GM12865 (cell line): ENCODE results near the gene STX10.

Experiments used
- DNase-seq: peaks from one replicate; pipeline ENCODE4 v3.0.0; 2010; ENCODE audit warnings: low read depth
- H3K4me3 ChIP-seq: 2 replicates; pipeline ENCODE4 v1.5.1; 2011; ENCODE audit warnings: mild to moderate bottlenecking, low read depth, low read length, control low read depth
- TF ChIP-seq, protein P1 (sequence below): IDR thresholded peaks from 2 replicates; pipeline ENCODE4 v1.5.1; 2011; ENCODE audit warnings: low read length, control low read depth, low read depth, inconsistent platforms; ENCODE audit not compliant: insufficient read depth; ENCODE audit errors: missing control alignments

The STX10 gene

DNA sequence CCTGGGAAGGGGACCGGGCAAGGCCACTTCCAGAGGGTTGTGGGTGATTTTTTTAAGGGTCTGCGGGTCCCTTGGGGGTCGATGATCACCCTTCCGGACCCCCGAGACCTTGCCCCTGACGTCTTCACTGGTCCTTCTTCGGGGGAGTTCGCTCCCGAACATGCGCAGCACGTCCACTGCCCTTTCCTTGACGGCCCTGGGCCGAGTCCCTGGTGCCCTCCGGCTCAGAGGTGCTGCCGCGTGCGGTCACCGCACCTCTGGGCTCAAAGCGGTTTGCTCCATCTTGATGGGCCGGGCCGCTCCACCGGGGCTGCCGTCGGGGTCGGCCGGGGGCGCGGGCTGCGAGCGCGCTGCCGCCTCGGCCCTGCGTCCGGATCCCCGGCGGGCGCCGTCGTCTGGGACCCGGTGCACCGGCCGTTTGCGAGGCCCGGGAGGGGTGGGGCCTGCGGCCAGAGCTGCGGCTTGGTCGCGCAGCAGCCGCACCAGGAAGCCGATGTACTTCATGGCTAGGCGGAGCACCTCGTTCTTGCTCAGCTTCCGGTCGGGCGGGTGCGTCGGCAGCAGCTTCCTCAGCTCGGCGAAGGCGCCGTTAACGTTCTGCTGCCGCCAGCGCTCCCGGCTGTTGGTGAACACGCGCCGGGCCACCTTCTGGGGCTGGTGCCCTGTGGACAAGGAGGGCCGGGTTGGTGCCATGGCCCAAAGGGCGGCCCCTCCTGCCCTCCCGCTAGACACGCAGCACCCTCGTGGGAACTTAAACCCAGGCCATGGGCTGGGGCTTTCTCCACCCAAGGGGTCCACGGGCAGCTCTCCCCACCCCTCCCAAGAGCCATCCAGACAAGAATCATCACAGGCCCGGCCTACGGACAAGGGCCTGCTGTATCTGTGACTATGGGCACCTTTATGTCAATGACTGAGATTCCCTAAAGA, 50.8 kb downstream of the STX10 start:
- H3K4me3 ChIP-seq, result peak overlapping the region; percentile 43
- peak; percentile 88 for DNase-seq

DNA sequence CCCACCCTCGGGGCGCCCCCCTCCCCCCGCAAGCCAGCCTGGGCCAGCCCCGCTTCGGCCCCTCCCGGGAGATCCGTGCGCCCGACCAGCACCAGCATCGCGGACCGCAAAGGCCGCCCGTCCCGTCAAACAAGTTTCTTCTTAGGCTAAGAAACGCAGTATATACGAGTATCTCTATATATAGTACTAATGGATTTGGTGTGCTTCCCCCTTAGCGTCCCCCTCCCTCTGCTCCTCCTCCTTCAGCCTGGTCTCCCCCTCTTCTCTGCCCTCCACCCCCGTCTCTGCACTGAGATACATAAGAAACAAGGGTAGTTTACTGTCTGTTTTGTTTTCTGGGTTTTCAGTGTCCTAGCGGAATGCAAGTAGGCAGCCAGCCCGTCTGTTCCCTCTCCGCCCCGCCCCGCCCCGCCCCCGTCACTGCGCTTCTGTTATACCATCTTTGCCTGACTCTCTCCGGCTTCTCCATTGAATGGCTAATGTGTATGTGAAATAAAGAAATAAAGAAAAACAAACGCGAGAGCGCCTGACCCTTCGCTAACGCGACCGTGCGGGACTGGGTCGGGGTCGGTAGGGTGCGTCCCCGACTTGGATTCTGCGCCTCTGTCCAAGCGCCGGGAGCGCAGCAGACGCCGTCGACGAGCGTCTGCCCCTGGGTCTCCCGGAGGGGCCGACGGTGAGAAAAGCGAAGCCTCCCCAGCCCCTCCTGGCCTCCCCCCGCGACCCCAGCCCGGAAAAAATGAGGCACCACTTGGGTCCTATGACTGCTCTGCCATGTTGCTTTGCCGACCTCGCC, 51.7 kb downstream of the STX10 start:
- TF ChIP-seq, protein P1, sequence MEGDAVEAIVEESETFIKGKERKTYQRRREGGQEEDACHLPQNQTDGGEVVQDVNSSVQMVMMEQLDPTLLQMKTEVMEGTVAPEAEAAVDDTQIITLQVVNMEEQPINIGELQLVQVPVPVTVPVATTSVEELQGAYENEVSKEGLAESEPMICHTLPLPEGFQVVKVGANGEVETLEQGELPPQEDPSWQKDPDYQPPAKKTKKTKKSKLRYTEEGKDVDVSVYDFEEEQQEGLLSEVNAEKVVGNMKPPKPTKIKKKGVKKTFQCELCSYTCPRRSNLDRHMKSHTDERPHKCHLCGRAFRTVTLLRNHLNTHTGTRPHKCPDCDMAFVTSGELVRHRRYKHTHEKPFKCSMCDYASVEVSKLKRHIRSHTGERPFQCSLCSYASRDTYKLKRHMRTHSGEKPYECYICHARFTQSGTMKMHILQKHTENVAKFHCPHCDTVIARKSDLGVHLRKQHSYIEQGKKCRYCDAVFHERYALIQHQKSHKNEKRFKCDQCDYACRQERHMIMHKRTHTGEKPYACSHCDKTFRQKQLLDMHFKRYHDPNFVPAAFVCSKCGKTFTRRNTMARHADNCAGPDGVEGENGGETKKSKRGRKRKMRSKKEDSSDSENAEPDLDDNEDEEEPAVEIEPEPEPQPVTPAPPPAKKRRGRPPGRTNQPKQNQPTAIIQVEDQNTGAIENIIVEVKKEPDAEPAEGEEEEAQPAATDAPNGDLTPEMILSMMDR, result no peak
- peak overlapping the region; percentile 43; the same call in 1 of the 2 replicates for H3K4me3 ChIP-seq
- DNase-seq, result no peak

More for the DNA sequence above, 50.8 kb downstream of the STX10 start:
- TF ChIP-seq, protein P1, result no peak

DNA sequence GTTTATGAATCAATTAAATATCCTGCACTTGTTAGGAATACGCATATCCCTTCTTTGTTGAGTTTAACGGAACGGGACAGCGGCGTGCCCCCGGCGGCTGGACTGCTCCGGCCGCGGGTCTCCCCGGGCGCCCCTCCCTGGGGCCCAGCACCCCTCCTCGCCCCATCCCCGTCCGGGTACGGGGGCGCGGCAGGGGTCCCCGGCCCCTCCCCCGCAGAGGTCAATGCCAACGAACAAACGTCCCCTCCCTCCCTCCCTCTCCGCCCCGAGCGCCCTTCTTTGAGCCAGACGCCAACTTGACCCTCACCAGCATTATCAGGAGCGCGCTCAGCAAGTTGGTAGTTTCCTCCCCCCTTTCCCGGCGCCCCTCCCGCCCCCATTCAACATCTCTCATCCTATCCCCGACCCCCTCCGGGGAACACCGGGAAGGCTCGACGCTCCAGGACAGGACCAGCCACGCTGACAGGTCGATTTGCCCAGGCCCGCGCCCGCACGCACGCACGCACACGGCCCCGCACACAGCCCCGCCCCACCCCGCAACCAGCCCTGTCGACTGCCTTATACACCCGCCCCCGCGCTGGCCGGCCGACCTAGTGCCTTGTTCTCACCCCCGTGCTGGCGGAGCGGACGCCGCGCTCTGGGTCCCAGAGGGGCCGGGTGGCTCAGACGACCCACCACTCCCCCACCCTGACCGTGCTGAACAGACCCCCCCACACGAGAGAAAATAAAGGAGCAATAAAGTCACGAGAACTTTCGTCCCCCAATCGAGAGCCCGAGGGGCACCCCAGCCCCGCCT, 52.5 kb downstream of the STX10 start:
- TF ChIP-seq, protein P1, result no peak
- no peak for DNase-seq
- no peak overlapping the region for H3K4me3 ChIP-seq

DNA sequence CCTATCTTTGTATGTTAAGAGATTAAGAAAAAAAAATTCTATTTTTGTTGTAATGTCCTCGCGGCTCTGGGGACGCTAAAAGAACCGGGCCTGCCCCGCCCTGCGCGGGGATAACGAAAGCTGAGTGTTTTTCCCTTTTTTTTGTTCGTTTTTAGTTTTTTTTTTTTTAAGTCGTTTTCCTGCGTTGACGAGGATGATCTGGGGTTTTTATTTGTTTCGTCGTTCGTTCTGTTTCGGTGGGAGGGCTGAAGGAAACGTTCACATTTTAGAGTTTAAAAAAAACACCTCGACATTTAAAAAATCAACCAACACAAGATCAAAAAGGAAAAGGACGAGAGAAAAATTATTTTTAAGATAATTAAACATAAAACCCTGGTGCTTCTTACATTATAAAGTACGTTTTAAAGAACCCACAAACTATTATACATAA, 53.1 kb downstream of the STX10 start:
- TF ChIP-seq, protein P1, result no peak
- no peak for DNase-seq
- H3K4me3 ChIP-seq, result no peak overlapping the region

DNA sequence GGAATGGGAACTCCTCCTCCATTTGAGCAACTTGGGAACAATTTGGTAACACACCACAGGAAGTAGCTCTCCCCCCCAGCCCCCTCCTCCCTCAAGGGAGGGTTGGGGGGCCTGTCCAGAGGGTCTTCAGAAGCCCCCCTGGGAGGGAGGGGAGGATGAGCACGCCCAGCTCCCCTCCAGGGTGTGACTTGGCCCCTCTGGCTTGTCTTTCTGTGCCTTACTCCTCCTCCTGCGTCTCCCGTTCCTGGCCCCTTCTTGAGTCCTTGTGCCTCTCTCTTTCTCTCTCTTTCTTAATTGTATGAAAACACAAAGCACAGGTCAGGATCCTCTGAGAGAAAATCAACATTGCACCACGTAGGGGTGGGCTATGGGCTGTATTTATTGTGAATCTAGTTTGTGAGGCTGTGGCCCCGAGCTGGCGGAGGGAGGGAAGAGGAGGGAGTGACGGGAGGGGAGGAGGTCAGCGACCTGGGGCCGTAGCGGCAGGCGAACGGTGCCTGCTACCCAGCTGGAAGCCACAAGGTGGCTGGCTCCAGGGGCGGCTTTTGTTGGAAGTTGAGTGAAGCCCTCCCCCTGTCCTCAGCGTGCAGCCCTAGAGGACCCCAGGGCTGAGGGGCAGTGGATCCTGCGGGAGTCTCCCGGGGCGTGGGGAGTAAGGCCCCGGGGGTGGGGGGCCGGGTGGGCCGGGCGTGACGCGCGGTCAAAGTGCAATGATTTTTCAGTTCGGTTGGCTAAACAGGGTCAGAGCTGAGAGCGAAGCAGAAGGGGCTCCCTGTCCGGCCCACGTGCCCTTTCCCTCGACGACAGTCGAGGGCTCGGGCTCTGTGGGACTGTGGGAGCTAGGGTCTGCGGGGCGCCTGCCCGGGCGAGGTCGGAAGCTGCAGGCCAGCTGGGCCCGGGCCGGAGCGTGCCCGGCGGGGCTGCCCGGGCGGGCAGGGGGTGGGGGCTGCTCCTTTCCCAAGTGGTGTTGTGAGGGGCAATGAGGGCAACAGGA, 53.9 kb downstream of the STX10 start:
- no peak overlapping the region for H3K4me3 ChIP-seq
- TF ChIP-seq, protein P1, result no peak
- DNase-seq, result no peak
